Measurements from ENCODE around the gene SOS1. TPM values are rescaled to one million over a fixed set of nuclear protein-coding genes. Genes with fewer than 3 reads are reported as not detected.

The SOS1 gene
- total and polyA plus RNA-seq, 2 experiments from 2014 or later = 5.0 to 22.0 TPM

GRCh38 chr2:39000552-39000951 is 120.3 kb downstream of the SOS1 start:
- Histone ChIP-seq H3K4me3 (no peak overlapping the region), H3K9me3 (ENCODE audit: low read depth) (no peaks in the 10 kb centered on the region), H3K9ac (no peak overlapping the region), H4K20me1 (ENCODE audit: insufficient read depth) (no peaks in the 10 kb centered on the region), H3K27me3 (replicated peaks; ENCODE audit: insufficient read depth) (no peaks in the 10 kb centered on the region), H2AFZ (no peak overlapping the region), H3K4me1 (ENCODE audit: insufficient read depth) (peaks cover 13% of the 10 kb centered on the region; the same call in 1 of the 2 replicates), H3K4me2 (ENCODE audit: unreplicated experiment) (no peak overlapping the region), H3K79me2 (ENCODE audit: insufficient read depth) (no peaks in the 10 kb centered on the region), H3K36me3 (ENCODE audit: low read depth) (peaks cover 46% of the 10 kb centered on the region), H3F3A (ENCODE audit: insufficient read depth) (peaks cover 12% of the 10 kb centered on the region; the same call in 1 of the 2 replicates), H3K9me2 (ENCODE audit: insufficient read depth) (no peaks in the 10 kb centered on the region), H3K27ac (no peak overlapping the region)
- TF ChIP-seq EZH2 (IDR thresholded peaks at IDR 0.05; ENCODE audit: insufficient read depth, poor library complexity, severe bottlenecking) = no peak
- no peak for TF ChIP-seq EZH2phosphoT487 (IDR thresholded peaks at IDR 0.05; ENCODE audit: insufficient read depth, low read depth)
- no peak for DNase-seq
- in situ Hi-C loops (cut with MboI) = no loop called here
- WGBS, 2 experiments (ENCODE audit: low coverage in 1 of 2, low lambda C conversion rate in 2 of 2, missing lambda C conversion rate in 2 of 2) = 100% methylated on average over 2 of the region's 2 CpGs

GRCh38 chr2:38997781-38998180 is 123.1 kb downstream of the SOS1 start:
- no peaks in the 10 kb centered on the region for H3K27me3 ChIP-seq (replicated peaks; ENCODE audit: insufficient read depth)
- no peaks in the 10 kb centered on the region for H3K79me2 ChIP-seq (ENCODE audit: insufficient read depth)
- peak overlapping the region; percentile 35 for H3K4me2 ChIP-seq (ENCODE audit: unreplicated experiment)
- no peaks in the 10 kb centered on the region for H3K9me2 ChIP-seq (ENCODE audit: insufficient read depth)
- H3K9ac ChIP-seq = no peak overlapping the region; the same call in 1 of the 2 replicates
- peak overlapping the region; percentile 55 for H3K27ac ChIP-seq
- no peak overlapping the region for H3K4me3 ChIP-seq
- peak; percentile 95 for DNase-seq
- peaks cover 13% of the 10 kb centered on the region; the same call in 1 of the 2 replicates for H3K4me1 ChIP-seq (ENCODE audit: insufficient read depth)
- no peak for TF ChIP-seq EZH2phosphoT487 (IDR thresholded peaks at IDR 0.05; ENCODE audit: insufficient read depth, low read depth)
- TF ChIP-seq EZH2 (IDR thresholded peaks at IDR 0.05; ENCODE audit: insufficient read depth, poor library complexity, severe bottlenecking) = no peak
- WGBS, 2 experiments (ENCODE audit: low coverage in 1 of 2, low lambda C conversion rate in 2 of 2, missing lambda C conversion rate in 2 of 2) = 0 to 2% methylated on average over 4 of the region's 4 CpGs
- no peak overlapping the region for H2AFZ ChIP-seq
- no peaks in the 10 kb centered on the region for H4K20me1 ChIP-seq (ENCODE audit: insufficient read depth)
- peaks cover 54% of the 10 kb centered on the region for H3K36me3 ChIP-seq (ENCODE audit: low read depth)
- H3K9me3 ChIP-seq (ENCODE audit: low read depth) = no peaks in the 10 kb centered on the region
- H3F3A ChIP-seq (ENCODE audit: insufficient read depth) = peaks cover 12% of the 10 kb centered on the region; the same call in 1 of the 2 replicates
- in situ Hi-C loops (cut with MboI) = no loop called here

DNA sequence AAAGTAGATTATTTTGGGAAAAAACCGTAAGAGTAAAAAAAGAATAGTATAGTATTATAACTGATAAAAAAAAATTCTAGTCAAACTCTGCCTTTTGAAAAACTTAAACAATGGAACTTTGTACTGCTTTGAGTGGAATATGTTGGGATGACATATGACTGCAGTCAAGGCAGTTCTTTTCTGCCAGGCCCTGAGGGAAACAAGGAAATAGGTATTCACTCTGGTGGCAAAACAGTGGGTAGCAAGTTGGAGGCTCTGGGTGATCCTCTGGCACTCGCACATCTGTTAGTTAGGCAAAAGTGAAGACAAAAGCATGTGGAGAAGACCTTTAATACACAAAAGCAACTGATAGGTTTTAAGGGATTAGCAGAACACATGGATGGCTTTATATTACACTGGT is 129.0 kb downstream of the SOS1 start:
- 96 to 98% methylated on average over 2 of the region's 2 CpGs for WGBS, 2 experiments (ENCODE audit: low coverage in 1 of 2, low lambda C conversion rate in 2 of 2, missing lambda C conversion rate in 2 of 2)
- Histone ChIP-seq H3K36me3 (ENCODE audit: low read depth) (peaks cover 45% of the 10 kb centered on the region), H3K4me3 (no peak overlapping the region), H3K79me2 (ENCODE audit: insufficient read depth) (no peaks in the 10 kb centered on the region), H3K27ac (no peak overlapping the region), H3K4me1 (ENCODE audit: insufficient read depth) (no peaks in the 10 kb centered on the region), H3K9ac (no peak overlapping the region), H3K9me3 (ENCODE audit: low read depth) (no peaks in the 10 kb centered on the region), H3K27me3 (replicated peaks; ENCODE audit: insufficient read depth) (no peaks in the 10 kb centered on the region), H4K20me1 (ENCODE audit: insufficient read depth) (no peaks in the 10 kb centered on the region), H2AFZ (no peak overlapping the region), H3K9me2 (ENCODE audit: insufficient read depth) (no peaks in the 10 kb centered on the region), H3F3A (ENCODE audit: insufficient read depth) (no peaks in the 10 kb centered on the region), H3K4me2 (ENCODE audit: unreplicated experiment) (no peak overlapping the region)
- no peak for TF ChIP-seq EZH2phosphoT487 (IDR thresholded peaks at IDR 0.05; ENCODE audit: insufficient read depth, low read depth)
- TF ChIP-seq EZH2 (IDR thresholded peaks at IDR 0.05; ENCODE audit: insufficient read depth, poor library complexity, severe bottlenecking) = no peak
- in situ Hi-C loops (cut with MboI) = no loop called here
- DNase-seq = no peak

GRCh38 chr2:38988716-38989115 is 132.1 kb downstream of the SOS1 start:
- H3K27me3 ChIP-seq (replicated peaks; ENCODE audit: insufficient read depth) = no peaks in the 10 kb centered on the region
- H3K9me3 ChIP-seq (ENCODE audit: low read depth) = no peaks in the 10 kb centered on the region
- no peak overlapping the region for H3K4me3 ChIP-seq
- 96 to 98% methylated on average over 1 of the region's 1 CpG for WGBS, 2 experiments (ENCODE audit: low coverage in 1 of 2, low lambda C conversion rate in 2 of 2, missing lambda C conversion rate in 2 of 2)
- in situ Hi-C loops (cut with MboI) = no loop called here
- H2AFZ ChIP-seq = no peak overlapping the region
- H3K9ac ChIP-seq = no peak overlapping the region
- peaks cover 39% of the 10 kb centered on the region for H3K36me3 ChIP-seq (ENCODE audit: low read depth)
- no peak overlapping the region for H3K27ac ChIP-seq
- no peak for TF ChIP-seq EZH2 (IDR thresholded peaks at IDR 0.05; ENCODE audit: insufficient read depth, poor library complexity, severe bottlenecking)
- TF ChIP-seq EZH2phosphoT487 (IDR thresholded peaks at IDR 0.05; ENCODE audit: insufficient read depth, low read depth) = no peak
- H4K20me1 ChIP-seq (ENCODE audit: insufficient read depth) = no peaks in the 10 kb centered on the region
- H3K9me2 ChIP-seq (ENCODE audit: insufficient read depth) = no peaks in the 10 kb centered on the region
- no peaks in the 10 kb centered on the region for H3K4me1 ChIP-seq (ENCODE audit: insufficient read depth)
- no peak for DNase-seq
- no peaks in the 10 kb centered on the region for H3K79me2 ChIP-seq (ENCODE audit: insufficient read depth)
- H3F3A ChIP-seq (ENCODE audit: insufficient read depth) = no peaks in the 10 kb centered on the region
- H3K4me2 ChIP-seq (ENCODE audit: unreplicated experiment) = no peak overlapping the region

DNA sequence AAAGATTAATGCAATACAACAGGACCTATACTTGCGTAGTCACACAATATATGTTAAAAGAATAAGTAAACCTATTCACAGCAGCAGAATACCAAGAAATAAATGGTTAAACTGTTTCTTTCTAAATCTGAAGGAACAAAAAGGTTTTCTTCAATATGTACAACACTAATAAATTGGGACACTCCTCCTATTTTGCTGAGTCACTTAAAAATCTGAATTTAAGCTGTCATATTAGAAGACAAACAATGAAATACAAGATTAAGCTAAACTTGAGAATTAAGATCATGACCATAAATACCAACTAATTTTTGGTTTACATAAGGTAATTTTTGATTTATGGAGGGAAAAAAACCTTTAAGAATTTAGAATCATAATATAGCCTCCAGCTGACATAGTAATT is 138.4 kb downstream of the SOS1 start:
- H3K79me2 ChIP-seq (ENCODE audit: insufficient read depth) = no peaks in the 10 kb centered on the region
- no peaks in the 10 kb centered on the region for H3K9me3 ChIP-seq (ENCODE audit: low read depth)
- WGBS, 2 experiments (ENCODE audit: low coverage in 1 of 2, low lambda C conversion rate in 2 of 2, missing lambda C conversion rate in 2 of 2) = 93 to 97% methylated on average over 1 of the region's 1 CpG
- no peaks in the 10 kb centered on the region for H3K9me2 ChIP-seq (ENCODE audit: insufficient read depth)
- no peak overlapping the region for H3K27ac ChIP-seq
- H3K36me3 ChIP-seq (ENCODE audit: low read depth) = peaks cover 43% of the 10 kb centered on the region
- no peak for TF ChIP-seq EZH2 (IDR thresholded peaks at IDR 0.05; ENCODE audit: insufficient read depth, poor library complexity, severe bottlenecking)
- TF ChIP-seq EZH2phosphoT487 (IDR thresholded peaks at IDR 0.05; ENCODE audit: insufficient read depth, low read depth) = no peak
- H3K4me3 ChIP-seq = no peak overlapping the region
- DNase-seq = no peak
- H3K9ac ChIP-seq = no peak overlapping the region
- no peaks in the 10 kb centered on the region for H3K27me3 ChIP-seq (replicated peaks; ENCODE audit: insufficient read depth)
- H3K4me2 ChIP-seq (ENCODE audit: unreplicated experiment) = no peak overlapping the region
- no peaks in the 10 kb centered on the region for H3F3A ChIP-seq (ENCODE audit: insufficient read depth)
- in situ Hi-C loops (cut with MboI) = no loop called here
- no peak overlapping the region for H2AFZ ChIP-seq
- H3K4me1 ChIP-seq (ENCODE audit: insufficient read depth) = no peaks in the 10 kb centered on the region
- no peaks in the 10 kb centered on the region for H4K20me1 ChIP-seq (ENCODE audit: insufficient read depth)

Data from GM23248 (cell line).